ENCODE results near the gene EEA1. TPM values are rescaled to one million over a fixed set of nuclear protein-coding genes. Genes with fewer than 3 reads are reported as not detected.
A peak's percentile ranks its signal among the peaks of the same experiment; 100 is the strongest.
"Not testable (repeated sequence)": the region's sequence is repeated elsewhere in the genome, so short reads cannot be mapped to it uniquely, and the experiment has no call there.

EEA1 gene
- polyA plus RNA-seq, 6 donors from 2014 or later, result 2.0 to 16.0 (median 9.0) TPM

DNA sequence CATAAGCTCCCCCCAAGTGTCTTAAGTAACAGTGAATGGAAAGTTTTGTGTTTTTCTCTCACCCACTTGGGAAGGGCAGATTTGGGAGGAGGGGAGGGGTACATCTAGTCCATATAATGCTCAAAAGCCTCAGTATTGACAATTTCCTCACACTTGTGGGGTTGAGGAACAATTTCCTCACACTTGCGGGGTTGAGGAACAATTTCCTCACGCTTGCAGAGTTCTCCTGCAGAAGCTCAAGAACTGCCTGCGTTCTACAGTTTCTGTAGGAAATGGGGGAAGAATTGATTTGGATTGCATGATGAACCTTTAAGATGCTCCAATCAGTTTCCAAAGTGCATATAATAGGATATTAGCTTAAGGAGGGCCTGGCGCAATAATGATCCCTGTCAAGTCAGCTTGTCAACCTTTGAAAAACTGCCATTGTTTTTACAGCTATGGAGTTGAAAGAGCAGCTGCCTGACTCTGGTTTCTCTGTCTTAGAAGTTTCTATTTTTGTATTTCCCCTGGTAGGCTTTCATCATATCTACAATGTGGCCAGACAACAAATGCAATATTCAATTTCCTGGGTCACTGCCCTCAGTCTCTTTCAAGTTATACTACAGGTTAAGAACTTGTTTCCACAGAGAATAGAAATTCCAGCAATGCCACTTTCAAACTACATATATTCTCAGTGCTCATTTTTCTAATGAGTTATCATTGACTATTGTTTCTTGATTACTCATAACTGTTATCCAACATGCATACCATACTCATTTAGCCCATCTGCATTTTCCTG lies 159.8 kb downstream of the EEA1 start:
- no peaks in the 10 kb centered on the region for H3K36me3 Mint-ChIP-seq
- DNase-seq, result no peak

DNA sequence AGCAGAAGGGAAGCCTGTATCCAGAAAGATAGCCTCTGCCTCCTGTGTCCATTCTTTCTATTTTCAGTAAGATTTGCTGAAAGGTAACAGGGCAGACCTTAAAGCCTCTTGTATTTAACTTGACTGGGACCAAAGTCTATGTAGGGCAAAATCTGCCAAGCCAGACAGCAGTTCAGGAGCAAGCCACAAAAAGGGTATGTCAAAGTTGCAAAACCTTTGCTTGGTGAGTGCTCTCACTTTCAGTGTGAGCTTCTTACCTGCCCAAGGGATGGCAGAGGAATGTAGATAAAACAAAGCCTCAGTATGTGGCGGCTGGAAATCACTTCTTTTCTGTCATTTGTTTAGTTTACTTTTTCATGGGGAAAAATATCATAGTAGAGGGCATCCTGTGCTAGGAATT lies 163.2 kb downstream of the EEA1 start:
- Mint-ChIP-seq H3K4me3 (no peak overlapping the region), H3K36me3 (no peaks in the 10 kb centered on the region), H3K27me3 (no peaks in the 10 kb centered on the region), H3K4me1 (peaks cover 14 to 17% (median 14%) of the 10 kb centered on the region in 3 donors), H3K9me3 (no peaks in the 10 kb centered on the region), H3K27ac (no peak overlapping the region)
- no peak for DNase-seq
- ATAC-seq (ENCODE audit: low read depth in 2 of 2), result no peak

More for the DNA sequence above, 159.8 kb downstream of the EEA1 start:
- H3K4me3 Mint-ChIP-seq, result no peak overlapping the region
- no peaks in the 10 kb centered on the region for H3K27me3 Mint-ChIP-seq
- no peaks in the 10 kb centered on the region for H3K9me3 Mint-ChIP-seq
- peak overlapping the region in 1 of 6 donors; percentile 0 for H3K27ac Mint-ChIP-seq
- ATAC-seq (ENCODE audit: low read depth in 2 of 2), result no peak
- peaks cover 9 to 18% (median 14%) of the 10 kb centered on the region in 3 donors for H3K4me1 Mint-ChIP-seq

DNA sequence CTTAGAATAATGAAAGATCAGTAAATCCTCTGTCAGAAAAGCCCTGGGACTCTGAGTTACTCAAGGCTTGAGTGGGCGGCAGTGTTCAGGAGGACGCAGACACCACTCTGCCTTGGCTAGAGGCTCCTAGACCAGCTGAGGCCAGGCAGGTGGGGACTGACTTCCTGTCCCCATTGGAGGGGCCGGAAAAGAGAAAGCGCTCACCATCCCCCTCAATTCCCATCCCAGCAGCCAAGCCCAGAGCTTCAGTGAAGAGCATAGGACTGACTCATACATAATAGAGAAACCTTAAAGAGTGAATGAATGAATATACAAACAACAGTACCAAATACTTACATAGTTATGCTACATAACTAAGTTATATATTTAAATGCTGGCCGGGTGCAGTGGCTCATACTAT lies 164.3 kb downstream of the EEA1 start:
- H3K4me1 Mint-ChIP-seq, result peaks cover 13 to 18% (median 14%) of the 10 kb centered on the region in 3 donors
- no peaks in the 10 kb centered on the region for H3K27me3 Mint-ChIP-seq
- no peak overlapping the region for H3K4me3 Mint-ChIP-seq
- ATAC-seq (ENCODE audit: low read depth in 2 of 2) (no peak), DNase-seq (no peak)
- H3K36me3 Mint-ChIP-seq, result no peaks in the 10 kb centered on the region
- no peaks in the 10 kb centered on the region for H3K9me3 Mint-ChIP-seq
- peak overlapping the region in 1 of 6 donors; percentile 16 for H3K27ac Mint-ChIP-seq

DNA sequence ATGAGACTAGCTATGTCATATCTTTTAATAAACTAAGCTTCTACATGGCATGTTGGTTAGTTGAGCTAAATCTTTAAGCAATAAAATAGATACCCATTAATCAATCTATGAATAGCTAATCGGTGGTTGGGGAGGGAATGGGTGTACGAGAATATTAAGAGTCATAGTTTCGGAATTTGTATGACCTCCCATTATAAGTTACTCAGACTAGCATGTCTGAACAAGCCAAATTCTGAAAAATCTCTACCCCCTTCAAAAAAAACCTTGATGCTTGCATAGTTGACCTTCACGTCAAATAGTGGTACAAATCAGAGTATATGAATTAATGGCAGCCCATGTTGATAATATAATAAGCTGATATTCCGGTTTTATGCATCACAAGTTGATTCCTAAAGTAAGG lies 166.3 kb downstream of the EEA1 start:
- no peak for ATAC-seq (ENCODE audit: low read depth in 2 of 2)
- Mint-ChIP-seq H3K27me3 (no peaks in the 10 kb centered on the region), H3K4me3 (peak overlapping the region in 1 of 8 donors; percentile 4), H3K27ac (peak overlapping the region in 1 of 6 donors; percentile 65), H3K4me1 (peaks cover 5 to 9% (median 6%) of the 10 kb centered on the region in 3 donors), H3K36me3 (no peaks in the 10 kb centered on the region), H3K9me3 (no peaks in the 10 kb centered on the region)
- DNase-seq, result no peak

DNA sequence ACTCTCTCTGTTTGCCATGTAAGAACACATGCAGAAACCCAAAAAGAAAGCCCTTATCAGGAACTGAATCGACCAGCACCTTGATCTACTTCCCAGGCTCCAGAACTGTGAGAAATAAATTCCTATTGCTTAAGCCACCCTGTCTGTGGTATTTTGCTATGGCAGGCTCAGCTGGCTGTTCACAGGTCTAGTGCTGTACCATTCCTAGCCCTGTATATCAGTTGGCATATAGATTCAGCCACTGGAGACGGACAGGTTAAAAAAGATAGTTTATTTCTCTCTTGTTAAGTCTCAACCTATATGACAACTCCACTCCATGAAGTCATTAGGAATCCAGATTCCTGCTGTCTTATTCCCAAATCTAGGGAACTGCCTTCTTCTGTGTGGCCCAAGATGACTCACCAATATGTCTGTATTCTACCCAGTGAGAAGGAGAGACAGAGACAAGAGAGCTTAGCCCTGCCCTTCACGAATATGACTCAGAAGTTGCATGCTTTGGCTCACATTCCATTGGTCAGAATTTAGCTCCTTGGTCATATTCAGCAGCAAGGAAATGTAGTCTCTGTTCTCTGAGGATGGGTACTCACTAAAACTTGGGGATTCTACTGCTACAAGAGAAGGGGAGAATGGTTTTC lies 169.3 kb downstream of the EEA1 start:
- no peaks in the 10 kb centered on the region for H3K9me3 Mint-ChIP-seq
- no peak for DNase-seq
- no peak overlapping the region for H3K27ac Mint-ChIP-seq
- no peak overlapping the region for H3K4me3 Mint-ChIP-seq
- H3K4me1 Mint-ChIP-seq, result peaks cover 5 to 9% (median 6%) of the 10 kb centered on the region in 3 donors
- H3K27me3 Mint-ChIP-seq, result peaks cover 0 to 5% (median 0%) of the 10 kb centered on the region in 3 donors
- no peak for ATAC-seq (ENCODE audit: low read depth in 2 of 2)
- no peaks in the 10 kb centered on the region for H3K36me3 Mint-ChIP-seq

DNA sequence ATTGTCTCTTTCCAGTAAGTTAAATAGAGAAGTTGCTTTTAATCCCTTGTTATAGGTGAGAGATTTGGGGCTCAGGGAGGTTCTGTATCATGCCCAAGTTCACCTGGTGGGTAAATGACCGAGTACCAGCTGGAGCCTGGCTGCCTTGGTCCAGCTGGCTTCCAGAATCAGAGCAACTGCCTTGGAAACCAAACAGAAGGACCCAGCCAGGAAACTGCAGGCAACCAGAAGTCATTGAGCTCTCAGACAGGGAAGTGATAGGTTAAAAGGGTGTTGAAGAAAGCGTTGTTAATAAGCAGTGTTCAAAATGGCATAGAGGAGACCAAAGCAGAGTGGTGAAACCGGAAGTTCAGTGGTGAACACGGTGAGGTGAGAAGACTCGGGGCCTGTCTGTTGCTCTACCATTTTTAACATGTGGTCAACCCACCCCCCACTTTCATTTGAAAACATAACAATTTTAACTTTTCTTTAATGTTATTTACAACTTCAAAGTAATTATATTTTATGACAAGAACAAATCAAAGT lies 171.4 kb downstream of the EEA1 start:
- ATAC-seq (ENCODE audit: low read depth in 2 of 2) (no peak), DNase-seq (no peak)
- H3K4me1 Mint-ChIP-seq, result peaks cover 5 to 9% (median 6%) of the 10 kb centered on the region in 3 donors
- peaks cover 0 to 5% (median 0%) of the 10 kb centered on the region in 3 donors for H3K27me3 Mint-ChIP-seq
- peak overlapping the region in 1 of 6 donors; percentile 9 for H3K27ac Mint-ChIP-seq
- no peaks in the 10 kb centered on the region for H3K9me3 Mint-ChIP-seq
- H3K36me3 Mint-ChIP-seq, result no peaks in the 10 kb centered on the region
- H3K4me3 Mint-ChIP-seq, result peak overlapping the region in 1 of 8 donors; percentile 24

DNA sequence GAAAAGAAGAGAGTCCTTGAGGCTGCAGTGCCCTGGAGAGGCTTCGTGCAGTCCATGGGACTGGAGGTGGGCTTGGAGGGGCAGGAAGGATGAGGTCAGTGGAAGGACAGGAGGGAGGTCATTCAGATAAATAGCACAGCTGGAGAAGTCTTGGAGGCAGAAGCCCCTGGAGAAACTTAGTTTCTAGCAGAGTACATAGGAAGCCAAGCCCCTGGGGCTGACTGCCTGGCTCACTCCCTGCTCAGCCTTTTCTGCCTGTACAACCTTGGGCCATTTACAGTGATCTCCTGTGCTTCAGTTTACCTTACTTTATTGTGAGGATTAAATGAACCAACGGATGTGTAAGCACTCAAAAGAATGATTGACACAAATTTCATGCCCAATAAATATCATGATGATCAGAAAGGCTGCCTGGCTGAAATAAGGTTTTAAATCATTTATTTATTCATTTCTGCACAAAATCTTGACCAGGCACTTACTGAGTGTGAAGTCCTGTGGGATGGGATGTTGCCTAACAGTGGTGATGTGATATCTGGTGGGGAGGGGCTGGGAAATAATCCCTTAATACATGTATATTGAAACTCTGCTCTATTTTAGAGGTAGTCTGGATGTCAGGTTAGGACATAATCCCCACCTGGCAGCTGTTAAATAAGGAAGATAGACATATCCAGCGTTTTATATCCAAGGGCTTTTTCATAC lies 172.0 kb downstream of the EEA1 start:
- Mint-ChIP-seq H3K4me1 (peaks cover 5 to 9% (median 6%) of the 10 kb centered on the region in 3 donors), H3K27me3 (peaks cover 0 to 5% (median 0%) of the 10 kb centered on the region in 3 donors), H3K27ac (peak overlapping the region in 1 of 6 donors; percentile 9), H3K36me3 (no peaks in the 10 kb centered on the region), H3K9me3 (no peaks in the 10 kb centered on the region), H3K4me3 (no peak overlapping the region)
- no peak for ATAC-seq (ENCODE audit: low read depth in 2 of 2)
- no peak for DNase-seq

DNA sequence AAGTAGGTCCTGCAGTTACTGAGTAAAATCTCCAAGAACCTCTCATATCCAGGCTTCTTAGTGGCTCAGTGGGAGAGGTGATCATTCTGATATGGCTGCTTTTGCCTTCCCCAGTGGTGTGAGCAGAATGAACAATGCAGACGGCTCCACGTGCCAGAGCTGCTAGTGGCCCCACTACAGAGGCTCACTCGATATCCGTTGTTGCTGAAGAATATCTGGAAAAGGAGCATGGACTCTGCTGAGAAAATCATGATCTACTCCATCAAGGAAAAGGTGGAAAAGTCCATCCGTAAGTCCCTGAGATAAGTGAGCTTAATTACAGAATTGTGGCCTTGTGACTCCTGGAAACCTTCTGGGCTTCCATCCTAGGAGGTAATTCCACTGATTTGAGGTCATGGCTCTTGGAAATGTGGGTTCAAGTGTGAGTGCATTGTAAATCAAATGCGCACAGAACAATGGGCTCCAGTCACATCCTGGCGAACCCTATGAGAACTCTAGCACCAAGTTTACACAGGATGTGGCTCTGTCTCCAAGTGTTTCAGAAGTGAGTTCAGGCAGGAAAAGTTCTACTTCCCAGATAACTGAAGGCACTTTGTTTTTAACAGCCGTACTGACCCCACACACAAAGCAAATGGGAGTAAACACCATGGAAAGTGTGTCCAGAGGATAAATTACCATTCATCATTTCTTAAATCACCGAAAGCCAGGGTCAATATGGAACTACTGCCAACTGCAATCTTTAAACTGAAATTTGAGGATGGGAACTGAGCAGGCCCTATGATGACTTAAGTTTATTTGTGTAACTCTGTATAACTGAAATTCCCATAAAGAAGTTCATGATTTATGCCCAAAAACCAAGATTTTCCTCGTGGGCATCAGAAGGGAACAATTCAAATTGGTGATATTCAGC lies 174.9 kb downstream of the EEA1 start:
- Mint-ChIP-seq H3K27ac (no peak overlapping the region), H3K4me1 (no peaks in the 10 kb centered on the region), H3K36me3 (no peaks in the 10 kb centered on the region), H3K9me3 (no peaks in the 10 kb centered on the region), H3K4me3 (peak overlapping the region in 1 of 8 donors; percentile 21), H3K27me3 (peaks cover 0 to 5% (median 0%) of the 10 kb centered on the region in 3 donors)
- DNase-seq (no peak), ATAC-seq (ENCODE audit: low read depth in 2 of 2) (no peak)

DNA sequence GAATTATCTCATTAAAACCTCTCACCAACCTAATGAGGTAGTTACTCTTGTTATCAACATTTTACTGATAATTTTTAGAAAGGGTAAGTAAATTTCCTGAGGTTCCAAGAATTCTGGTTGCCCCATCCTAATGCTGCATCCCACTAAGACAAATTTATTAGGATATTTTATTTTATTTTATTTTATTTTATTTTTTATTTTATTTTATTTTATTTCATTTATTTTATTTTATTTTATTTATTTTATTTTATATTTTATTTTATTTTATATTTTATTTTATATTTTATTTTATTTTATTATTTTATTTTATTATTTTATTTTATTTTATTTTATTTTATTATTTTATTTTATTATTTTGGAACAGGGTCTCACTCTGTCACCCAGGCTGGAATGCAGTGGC lies 179.4 kb downstream of the EEA1 start:
- not testable (repeated sequence) for H3K27ac Mint-ChIP-seq; H3K36me3 Mint-ChIP-seq; DNase-seq; H3K27me3 Mint-ChIP-seq; H3K4me1 Mint-ChIP-seq; H3K9me3 Mint-ChIP-seq; H3K4me3 Mint-ChIP-seq; ATAC-seq (ENCODE audit: low read depth in 2 of 2)

DNA sequence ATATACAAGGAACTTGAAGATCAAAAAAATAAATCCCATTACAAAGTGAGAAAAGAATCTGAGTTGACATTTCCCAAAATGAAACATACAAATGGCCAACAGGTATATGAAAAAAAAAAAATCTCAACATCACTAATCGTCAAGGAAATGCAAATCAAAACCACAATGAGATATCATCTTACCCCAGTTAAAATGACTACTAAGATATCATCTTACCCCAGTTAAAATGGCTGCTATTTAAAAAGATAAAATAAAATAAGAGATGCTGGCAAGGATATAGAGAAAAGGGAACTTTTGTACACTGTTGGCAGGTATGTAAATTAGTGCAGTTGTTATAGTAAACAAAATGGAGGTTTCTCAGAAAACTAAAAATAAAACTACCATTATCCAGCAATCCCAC lies 181.9 kb downstream of the EEA1 start:
- Mint-ChIP-seq H3K36me3 (peaks cover 0 to 4% of the 10 kb centered on the region in 2 donors), H3K27me3 (peaks cover 0 to 5% (median 0%) of the 10 kb centered on the region in 3 donors), H3K9me3 (peaks cover 0 to 2% (median 0%) of the 10 kb centered on the region in 7 donors), H3K27ac (no peak overlapping the region), H3K4me3 (no peak overlapping the region), H3K4me1 (no peaks in the 10 kb centered on the region)
- DNase-seq (no peak), ATAC-seq (ENCODE audit: low read depth in 2 of 2) (no peak)

DNA sequence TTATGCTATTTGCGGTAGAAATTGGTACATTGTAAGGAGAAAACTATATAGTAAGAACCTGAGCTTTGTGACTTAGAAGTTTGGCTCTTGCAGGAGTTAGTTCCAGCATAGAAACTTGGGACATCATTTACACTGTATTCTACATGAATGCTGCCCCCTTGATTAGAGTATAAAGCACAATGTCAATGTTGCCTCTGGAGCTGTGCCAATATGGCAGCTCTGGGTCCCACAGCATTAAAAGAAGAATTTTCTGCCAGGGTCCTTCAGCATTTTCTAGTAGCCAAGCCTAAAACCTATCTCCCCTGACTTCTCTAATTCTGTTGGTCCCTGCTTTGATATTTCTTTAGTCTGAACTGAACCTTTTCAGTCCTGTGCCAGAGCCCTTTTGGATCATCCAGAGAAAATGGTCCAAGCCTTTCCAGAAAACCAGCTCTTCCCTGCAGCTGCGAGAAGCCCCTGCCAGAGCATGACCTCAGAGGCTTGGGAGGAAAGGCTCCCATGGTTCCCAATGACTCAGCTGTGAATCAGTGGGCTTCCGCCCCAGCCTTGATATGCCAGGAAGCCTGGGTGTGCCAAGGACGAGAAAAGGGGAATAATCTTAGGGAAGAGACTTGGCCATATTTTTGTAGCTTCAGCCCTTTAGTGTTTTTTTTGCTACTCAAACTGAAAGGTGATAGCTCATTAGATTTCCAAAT lies 183.1 kb downstream of the EEA1 start:
- H3K36me3 Mint-ChIP-seq, result peaks cover 0 to 4% of the 10 kb centered on the region in 2 donors
- peaks cover 0 to 2% (median 0%) of the 10 kb centered on the region in 7 donors for H3K9me3 Mint-ChIP-seq
- H3K27me3 Mint-ChIP-seq, result peaks cover 0 to 5% (median 0%) of the 10 kb centered on the region in 3 donors
- H3K27ac Mint-ChIP-seq, result no peak overlapping the region
- H3K4me1 Mint-ChIP-seq, result no peaks in the 10 kb centered on the region
- no peak for ATAC-seq (ENCODE audit: low read depth in 2 of 2)
- H3K4me3 Mint-ChIP-seq, result no peak overlapping the region
- no peak for DNase-seq

DNA sequence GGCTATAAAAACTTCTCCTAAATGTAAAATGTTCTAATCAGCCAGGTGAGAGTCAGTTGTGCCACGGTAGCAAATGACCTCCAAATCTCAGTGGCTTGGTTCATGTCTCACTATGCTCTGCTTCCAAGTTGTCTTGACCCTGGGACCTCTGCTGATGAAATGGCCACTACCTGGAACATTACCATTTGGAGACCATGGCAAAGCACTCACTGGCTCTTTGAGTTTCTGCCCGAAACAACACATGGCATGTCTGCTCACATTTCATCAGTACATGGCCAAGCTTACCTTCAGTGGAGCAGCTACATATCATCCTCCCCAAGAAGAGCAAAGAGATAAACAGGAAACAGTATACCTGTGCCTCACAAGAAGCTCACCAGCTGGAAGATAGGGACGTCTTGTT lies 186.1 kb downstream of the EEA1 start:
- ATAC-seq (ENCODE audit: low read depth in 2 of 2) (no peak), DNase-seq (no peak)
- H3K4me1 Mint-ChIP-seq, result no peaks in the 10 kb centered on the region
- peaks cover 0 to 2% (median 0%) of the 10 kb centered on the region in 7 donors for H3K9me3 Mint-ChIP-seq
- peaks cover 0 to 5% (median 0%) of the 10 kb centered on the region in 3 donors for H3K27me3 Mint-ChIP-seq
- no peak overlapping the region for H3K27ac Mint-ChIP-seq
- H3K4me3 Mint-ChIP-seq, result no peak overlapping the region
- peaks cover 0 to 4% of the 10 kb centered on the region in 2 donors for H3K36me3 Mint-ChIP-seq
